GM21381 (cell line): ENCODE measurements around the gene FBXO42.

Experiments used
- ATAC-seq: cut with Tn5 transposase; IDR thresholded peaks from one replicate; pipeline ENCODE4 v1.9.1; 2021; ENCODE audit warnings: mild to moderate bottlenecking, moderate library complexity; ENCODE audit not compliant: unreplicated experiment

Gene FBXO42

GRCh38 chr1:16244650-16245285 is 107.5 kb downstream of the FBXO42 start:
- ATAC-seq = no peak

GRCh38 chr1:16243936-16244649 is 108.2 kb downstream of the FBXO42 start:
- no peak for ATAC-seq

- no peak for ATAC-seq
Observed at GRCh38 chr1:16243215-16243610, 109.1 kb downstream of the FBXO42 start.

GRCh38 chr1:16242556-16243214 is 109.6 kb downstream of the FBXO42 start:
- ATAC-seq = no peak

GRCh38 chr1:16241221-16241708 is 111.0 kb downstream of the FBXO42 start:
- ATAC-seq = no peak

- ATAC-seq = no peak
Observed at GRCh38 chr1:16239972-16240491, 112.2 kb downstream of the FBXO42 start.

GRCh38 chr1:16237343-16237830 is 114.9 kb downstream of the FBXO42 start:
- no peak for ATAC-seq

GRCh38 chr1:16236511-16237342 is 115.6 kb downstream of the FBXO42 start, which contains the start of gene CPLANE2:
Gene CPLANE2 (minus strand): TSS chr1:16237183. CDS start chr1:16236742, 441 bp downstream.
- ATAC-seq = peak; percentile 73

GRCh38 chr1:16235944-16236510 is 116.3 kb downstream of the FBXO42 start:
- ATAC-seq = peak; percentile 35

- no peak for ATAC-seq
Observed at GRCh38 chr1:16235347-16235746, 116.9 kb downstream of the FBXO42 start.

GRCh38 chr1:16233431-16233830 is 118.8 kb downstream of the FBXO42 start:
- no peak for ATAC-seq

GRCh38 chr1:16232316-16232710 is 120.0 kb downstream of the FBXO42 start:
- ATAC-seq = no peak

- no peak for ATAC-seq
Observed at GRCh38 chr1:16231331-16232315, 120.7 kb downstream of the FBXO42 start.

GRCh38 chr1:16230744-16231143 is 121.5 kb downstream of the FBXO42 start:
- ATAC-seq = no peak

- no peak for ATAC-seq
Observed at GRCh38 chr1:16229976-16230740, 122.1 kb downstream of the FBXO42 start.

- no peak for ATAC-seq
Observed at GRCh38 chr1:16226490-16227179, 125.6 kb downstream of the FBXO42 start.

- ATAC-seq = no peak
Observed at GRCh38 chr1:16226129-16226489, 126.2 kb downstream of the FBXO42 start.

GRCh38 chr1:16224472-16224871 is 127.8 kb downstream of the FBXO42 start:
- ATAC-seq = no peak
